Kidney (tissue), 14 donors: Measurements from ENCODE around the gene CPED1. TPM values are rescaled to one million over a fixed set of nuclear protein-coding genes. Genes with fewer than 3 reads are reported as not detected.

ENCODE experiments used
- DNase-seq, 5 donors: peaks; one replicate each; pipeline ENCODE4 v3.0.0-alpha.2; 2013 to 2020
- FAIRE-seq: peaks from 2 replicates; lab custom pipeline; 2012; peaks lifted over from hg19 to GRCh38; lab: Jason Lieb, UNC
- H3K27ac ChIP-seq, 2 donors: one replicate each; pipeline ENCODE4 v1.7.0; 2013; ENCODE audit warnings: low read depth in 2 of 2, low read length in 2 of 2, inconsistent platforms in 1 of 2
- H3K27me3 ChIP-seq: one replicate; pipeline ENCODE4 v1.7.1; 2013; ENCODE audit warnings: low read length, inconsistent platforms; ENCODE audit not compliant: control insufficient read depth, insufficient read depth
- H3K36me3 ChIP-seq, 3 donors: one replicate each; pipeline versions ENCODE4 v1.7.0 to v1.7.1; 2013; ENCODE audit warnings: low read length in 3 of 3, control low read depth in 1 of 3, inconsistent platforms in 1 of 3; ENCODE audit not compliant: insufficient read depth in 3 of 3, control insufficient read depth in 2 of 3
- H3K4me1 ChIP-seq, 3 donors: one replicate each; pipeline versions ENCODE4 v1.7.0 to v1.7.1; 2013; ENCODE audit warnings: low read length in 3 of 3, inconsistent platforms in 1 of 3, low read depth in 1 of 3; ENCODE audit not compliant: control insufficient read depth in 2 of 3, insufficient read depth in 2 of 3
- H3K4me3 ChIP-seq, 3 donors: one replicate each; pipeline versions ENCODE4 v1.7.0 to v1.8.1; 2013; ENCODE audit warnings: low read length in 3 of 3, control low read depth in 1 of 3, inconsistent platforms in 1 of 3
- H3K9ac ChIP-seq, 3 donors: one replicate each; pipeline versions ENCODE4 v1.7.0 to v1.7.1; 2013; ENCODE audit warnings: low read length in 3 of 3, control low read depth in 1 of 3, inconsistent platforms in 1 of 3
- H3K9me3 ChIP-seq, 3 donors: one replicate each; pipeline versions ENCODE4 v1.7.0 to v1.7.1; 2013; ENCODE audit warnings: low read length in 3 of 3, control low read depth in 1 of 3, inconsistent platforms in 1 of 3; ENCODE audit not compliant: control insufficient read depth in 2 of 3, insufficient read depth in 1 of 3
- CTCF ChIP-seq: IDR thresholded peaks from 3 replicates; pipeline ENCODE4 v1.5.1; 2012; ENCODE audit warnings: mild to moderate bottlenecking, moderate library complexity, borderline replicate concordance; ENCODE audit not compliant: insufficient read depth; ENCODE audit errors: extremely low read depth
- intact Hi-C: fragments of 100-400 bp; cut with DNase I; formaldehyde crosslinking; loops from one replicate; pipeline ENCODE4 v1.11.1; 2022
- polyA plus RNA-seq: library from polyadenylated mRNA; stranded (reverse); fragments of 350-450 nt; fragmentation: Illumina TruSeq; extraction: RNeasy Lipid Tissue Mini Kit (QIAGEN cat#74804); gene quantifications from one replicate; pipeline ENCODE4 v1.2.3, GENCODE V29; 2014; ENCODE audit warnings: low read depth, low replicate concordance; ENCODE audit not compliant: insufficient read depth
- total RNA-seq: library from RNA; stranded (reverse); fragmentation: NEBNext Ultra II Directional; extraction: Animal tissue kit (Norgen Biotek cat#: 25700); gene quantifications from one replicate; pipeline ENCODE4 v1.2.1, GENCODE V29; 2021
- donor health status: control.
- donor health status: control.
- donor health status: control.
- donor health status: control.
- donor health status: control.
- donor health status: DM: yes; HTN: yes; CAD: no.
- donor health status: Normal renal cell carcinoma (clear cell type).

Gene CPED1
- total and polyA plus RNA-seq, 2 donors from 2014 or later = 2.9 to 16.9 TPM

GRCh38 chr7:121331048-121331447, 342.5 kb downstream of the CPED1 start:
- Histone ChIP-seq H3K9me3 (no peaks in the 10 kb centered on the region), H3K27me3 (peaks cover 43% of the 10 kb centered on the region), H3K9ac (no peak overlapping the region), H3K4me1 (peaks cover 0 to 8% (median 0%) of the 10 kb centered on the region in 3 donors), H3K4me3 (no peak overlapping the region), H3K36me3 (no peaks in the 10 kb centered on the region), H3K27ac (no peak overlapping the region)
- intact Hi-C loops = no loop called here
- FAIRE-seq = no peak
- DNase-seq = no peak
- TF ChIP-seq CTCF = no peak

- no peak for FAIRE-seq
- Histone ChIP-seq H3K27ac (no peak overlapping the region), H3K9ac (no peak overlapping the region), H3K36me3 (no peaks in the 10 kb centered on the region), H3K27me3 (peaks cover 43% of the 10 kb centered on the region), H3K9me3 (no peaks in the 10 kb centered on the region), H3K4me1 (peaks cover 0 to 8% (median 0%) of the 10 kb centered on the region in 3 donors), H3K4me3 (no peak overlapping the region)
- DNase-seq = no peak
- TF ChIP-seq CTCF = no peak
- intact Hi-C loops = no loop called here
Observed at GRCh38 chr7:121331574-121331973, 343.1 kb downstream of the CPED1 start.

- no peak overlapping the region for H3K27ac ChIP-seq
- no peaks in the 10 kb centered on the region for H3K9me3 ChIP-seq
- H3K27me3 ChIP-seq = peaks cover 33% of the 10 kb centered on the region
- no peak overlapping the region for H3K4me3 ChIP-seq
- H3K9ac ChIP-seq = no peak overlapping the region
- no peak for FAIRE-seq
- intact Hi-C loops = no loop called here
- TF ChIP-seq CTCF = no peak
- no peak for DNase-seq
- H3K36me3 ChIP-seq = peaks cover 0 to 2% (median 0%) of the 10 kb centered on the region in 3 donors
- peaks cover 0 to 7% (median 0%) of the 10 kb centered on the region in 3 donors for H3K4me1 ChIP-seq
Observed at GRCh38 chr7:121334376-121334775, 345.9 kb downstream of the CPED1 start.
